NT2/D1 (cell line): Measurements from ENCODE around the gene SHD.

Source experiments
- SUZ12 ChIP-seq: IDR thresholded peaks from 2 replicates; pipeline ENCODE4 v1.6.1; 2011; ENCODE audit not compliant: insufficient read length, insufficient read depth; ENCODE audit errors: extremely low read depth
- YY1 ChIP-seq: IDR thresholded peaks from 2 replicates; pipeline ENCODE4 v1.6.1; 2011; ENCODE audit not compliant: insufficient read length, insufficient read depth
- ZNF274 ChIP-seq: IDR thresholded peaks from 2 replicates; pipeline ENCODE4 v1.6.1; 2011; ENCODE audit warnings: mild to moderate bottlenecking, low read depth, low read length

DNA sequence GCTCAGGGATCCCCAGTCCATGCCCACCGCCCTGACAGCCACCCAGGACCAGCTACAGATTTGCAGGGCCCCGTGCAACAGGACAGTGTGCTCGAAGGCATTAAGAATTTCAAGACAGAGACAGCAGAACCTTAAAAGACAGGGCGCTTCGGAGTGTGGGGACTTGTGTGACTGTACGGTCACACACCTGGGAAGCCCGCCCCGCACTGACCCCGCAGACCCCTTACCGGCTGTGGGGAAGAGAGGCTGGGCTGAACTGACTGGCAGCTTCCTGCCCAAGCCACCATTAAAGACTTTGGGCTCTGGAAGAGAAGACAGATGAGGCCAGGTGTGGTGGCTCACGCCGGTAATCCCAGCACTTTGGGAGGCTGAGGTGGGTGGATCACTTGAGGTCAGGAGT lies 45.2 kb downstream of the SHD start:
- no peak for TF ChIP-seq YY1
- TF ChIP-seq SUZ12: no peak
- no peak for TF ChIP-seq ZNF274
